MM.1S (cell line): ENCODE measurements around the gene DAW1.

Experiments used
- DNase-seq: peaks from one replicate; pipeline ENCODE4 v3.0.0-alpha.2; 2015
- H2AFZ ChIP-seq: fragments of 300-600 bp; sonication (generic); 2 replicates; pipeline ENCODE4 v1.6.0; 2016; ENCODE audit warnings: antibody characterized with exemption, low read length
- H3F3A ChIP-seq: fragments of 300-600 bp; sonication (generic); 2 replicates; pipeline ENCODE4 v1.6.1; 2016; ENCODE audit warnings: mild to moderate bottlenecking, antibody characterized with exemption, low read length, moderate library complexity, mixed read lengths; ENCODE audit not compliant: insufficient read depth
- H3K27ac ChIP-seq: fragments of 300-600 bp; sonication (generic); 2 replicates; pipeline ENCODE4 v1.5.1; 2016; ENCODE audit warnings: mild to moderate bottlenecking, low read length
- H3K27me3 ChIP-seq: fragments of 300-600 bp; sonication (generic); replicated peaks from 2 replicates; pipeline ENCODE4 v1.6.0; 2016; ENCODE audit warnings: low read length; ENCODE audit not compliant: insufficient read depth
- H3K36me3 ChIP-seq: fragments of 300-600 bp; sonication (generic); replicated peaks from 2 replicates; pipeline ENCODE4 v1.6.1; 2016; ENCODE audit warnings: mild to moderate bottlenecking, low read length, mixed read lengths; ENCODE audit not compliant: insufficient read depth
- H3K4me1 ChIP-seq: fragments of 300-600 bp; sonication (generic); 2 replicates; pipeline ENCODE4 v1.6.1; 2016; ENCODE audit warnings: low read length, mixed read lengths
- H3K4me2 ChIP-seq: fragments of 300-600 bp; sonication (generic); 2 replicates; pipeline ENCODE4 v1.6.0; 2016; ENCODE audit warnings: low read depth, low read length
- H3K4me3 ChIP-seq: fragments of 300-600 bp; sonication (generic); 2 replicates; pipeline ENCODE4 v1.5.1; 2016; ENCODE audit warnings: low read length, mixed read lengths
- H3K79me2 ChIP-seq: fragments of 300-600 bp; sonication (generic); 2 replicates; pipeline ENCODE4 v1.6.1; 2016; ENCODE audit warnings: mixed run types, low read length, mixed read lengths
- H3K9ac ChIP-seq: fragments of 300-600 bp; sonication (generic); 2 replicates; pipeline ENCODE4 v1.6.1; 2016; ENCODE audit warnings: low read length, mixed read lengths
- H3K9me2 ChIP-seq: fragments of 300-600 bp; sonication (generic); replicated peaks from 2 replicates; pipeline ENCODE4 v1.6.1; 2016; ENCODE audit warnings: mild to moderate bottlenecking, low read length, mixed read lengths; ENCODE audit not compliant: insufficient read depth
- H3K9me3 ChIP-seq: fragments of 300-600 bp; sonication (generic); replicated peaks from 2 replicates; pipeline ENCODE4 v1.6.1; 2016; ENCODE audit warnings: mild to moderate bottlenecking, low read length, mixed read lengths; ENCODE audit not compliant: insufficient read depth
- H4K20me1 ChIP-seq: fragments of 300-600 bp; sonication (generic); 2 replicates; pipeline ENCODE4 v1.6.1; 2016; ENCODE audit warnings: mild to moderate bottlenecking, low read length, moderate library complexity, mixed read lengths; ENCODE audit not compliant: insufficient read depth
- EZH2 ChIP-seq: fragments of 300-600 bp; sonication (generic); optimal IDR thresholded peaks from 2 replicates; pipeline ENCODE3; 2017; ENCODE audit warnings: low read depth, mild to moderate bottlenecking, antibody characterized with exemption, low read length, mixed read lengths
- EZH2phosphoT487 ChIP-seq: fragments of 300-600 bp; sonication (generic); IDR thresholded peaks from 2 replicates; pipeline ENCODE4 v1.6.1; 2018; ENCODE audit warnings: antibody characterized with exemption, low read length
- TF ChIP-seq, protein P1 (sequence below): fragments of 300-600 bp; sonication (generic); IDR thresholded peaks from 2 replicates; pipeline ENCODE4 v1.5.1; 2016; ENCODE audit warnings: antibody characterized with exemption, low read length, mixed read lengths

Gene DAW1

GRCh38 chr2:227870710-227871374 lies 589 bp upstream of the DAW1 start:
- peak overlapping the region; percentile 33; the same call in 1 of the 2 replicates for H3K4me3 ChIP-seq
- no peaks in the 10 kb centered on the region for H3K36me3 ChIP-seq
- TF ChIP-seq EZH2phosphoT487: no peak
- TF ChIP-seq, protein P1, sequence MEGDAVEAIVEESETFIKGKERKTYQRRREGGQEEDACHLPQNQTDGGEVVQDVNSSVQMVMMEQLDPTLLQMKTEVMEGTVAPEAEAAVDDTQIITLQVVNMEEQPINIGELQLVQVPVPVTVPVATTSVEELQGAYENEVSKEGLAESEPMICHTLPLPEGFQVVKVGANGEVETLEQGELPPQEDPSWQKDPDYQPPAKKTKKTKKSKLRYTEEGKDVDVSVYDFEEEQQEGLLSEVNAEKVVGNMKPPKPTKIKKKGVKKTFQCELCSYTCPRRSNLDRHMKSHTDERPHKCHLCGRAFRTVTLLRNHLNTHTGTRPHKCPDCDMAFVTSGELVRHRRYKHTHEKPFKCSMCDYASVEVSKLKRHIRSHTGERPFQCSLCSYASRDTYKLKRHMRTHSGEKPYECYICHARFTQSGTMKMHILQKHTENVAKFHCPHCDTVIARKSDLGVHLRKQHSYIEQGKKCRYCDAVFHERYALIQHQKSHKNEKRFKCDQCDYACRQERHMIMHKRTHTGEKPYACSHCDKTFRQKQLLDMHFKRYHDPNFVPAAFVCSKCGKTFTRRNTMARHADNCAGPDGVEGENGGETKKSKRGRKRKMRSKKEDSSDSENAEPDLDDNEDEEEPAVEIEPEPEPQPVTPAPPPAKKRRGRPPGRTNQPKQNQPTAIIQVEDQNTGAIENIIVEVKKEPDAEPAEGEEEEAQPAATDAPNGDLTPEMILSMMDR: no peak
- TF ChIP-seq EZH2: no peak
- no peaks in the 10 kb centered on the region for H3K4me1 ChIP-seq
- H4K20me1 ChIP-seq: no peaks in the 10 kb centered on the region
- no peaks in the 10 kb centered on the region for H3K79me2 ChIP-seq
- H3K9ac ChIP-seq: peak overlapping the region; percentile 32; the same call in 1 of the 2 replicates
- no peaks in the 10 kb centered on the region for H3F3A ChIP-seq
- peak overlapping the region; percentile 53; the same call in 1 of the 2 replicates for H3K4me2 ChIP-seq
- H3K9me3 ChIP-seq: no peaks in the 10 kb centered on the region
- H3K27ac ChIP-seq: no peak overlapping the region
- no peaks in the 10 kb centered on the region for H3K9me2 ChIP-seq
- peak overlapping the region; percentile 46; the same call in 1 of the 2 replicates for H2AFZ ChIP-seq
- H3K27me3 ChIP-seq: no peaks in the 10 kb centered on the region
- no peak for DNase-seq

DNA sequence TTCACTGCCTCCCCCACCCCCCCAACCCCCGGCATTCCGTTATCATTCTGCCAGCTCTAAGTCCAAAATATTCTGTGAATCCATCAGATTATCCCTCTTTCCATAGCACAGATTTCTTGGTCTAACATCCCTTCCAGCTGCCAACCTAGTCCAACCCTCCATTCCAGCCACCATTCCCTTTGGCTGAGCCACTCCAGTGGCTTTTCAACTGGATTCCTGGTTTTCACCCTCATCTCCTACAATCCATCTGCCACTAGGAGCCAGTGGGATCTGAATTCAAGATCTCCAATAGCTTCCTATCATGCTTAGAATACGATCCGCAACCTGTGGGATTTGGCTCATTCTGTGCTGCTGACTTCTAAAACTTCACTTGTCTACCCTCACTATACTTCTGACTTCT lies 1.2 kb downstream of the DAW1 start:
- Histone ChIP-seq H4K20me1 (no peaks in the 10 kb centered on the region), H3K27me3 (no peaks in the 10 kb centered on the region), H3K9ac (no peak overlapping the region), H2AFZ (no peak overlapping the region), H3K27ac (no peak overlapping the region), H3K4me2 (no peak overlapping the region), H3K79me2 (no peaks in the 10 kb centered on the region), H3F3A (no peaks in the 10 kb centered on the region), H3K9me2 (no peaks in the 10 kb centered on the region), H3K4me3 (no peak overlapping the region), H3K4me1 (no peaks in the 10 kb centered on the region), H3K9me3 (no peaks in the 10 kb centered on the region), H3K36me3 (no peaks in the 10 kb centered on the region)
- TF ChIP-seq, protein P1: no peak
- TF ChIP-seq EZH2: no peak
- TF ChIP-seq EZH2phosphoT487: no peak
- DNase-seq: no peak

- Histone ChIP-seq H3K27me3 (no peaks in the 10 kb centered on the region), H3K4me2 (no peak overlapping the region), H3K9me3 (no peaks in the 10 kb centered on the region), H3K4me1 (no peaks in the 10 kb centered on the region), H3K27ac (no peak overlapping the region), H3K9ac (no peak overlapping the region), H3K36me3 (no peaks in the 10 kb centered on the region), H3K79me2 (no peaks in the 10 kb centered on the region), H4K20me1 (no peaks in the 10 kb centered on the region), H3F3A (no peaks in the 10 kb centered on the region), H3K4me3 (no peak overlapping the region), H2AFZ (no peak overlapping the region), H3K9me2 (no peaks in the 10 kb centered on the region)
- no peak for DNase-seq
- TF ChIP-seq EZH2phosphoT487: no peak
- TF ChIP-seq EZH2: no peak
- TF ChIP-seq, protein P1: no peak
These were observed 4.9 kb downstream of the DAW1 start for GRCh38 chr2:227876300-227876801.
